Measurements from ENCODE around the gene REXO1. TPM values are rescaled to one million over a fixed set of nuclear protein-coding genes. Genes with fewer than 3 reads are reported as not detected.

Gene REXO1
- total RNA-seq, 2 donors from 2014 or later: 18.2 to 24.5 TPM

GRCh38 chr19:1852581-1853128, 4.4 kb upstream of the REXO1 start:
- no peak for DNase-seq (ENCODE audit: low spot score)
- Histone ChIP-seq H3K9me3 (no peaks in the 10 kb centered on the region), H3K4me1 (ENCODE audit: control insufficient read depth in 1 of 2, low read depth in 2 of 2) (peaks cover 21 to 34% of the 10 kb centered on the region in 2 donors), H3K4me3 (no peak overlapping the region), H3K36me3 (no peaks in the 10 kb centered on the region), H3K27ac (no peak overlapping the region), H3K27me3 (replicated peaks; ENCODE audit: insufficient read depth) (no peaks in the 10 kb centered on the region)
- TF ChIP-seq CTCF (IDR thresholded peaks at IDR 0.05): no peak
- ATAC-seq (ENCODE audit: insufficient number of reproducible peaks, low FRiP score, low read depth): no peak

- no peak for TF ChIP-seq CTCF (IDR thresholded peaks at IDR 0.05)
- ATAC-seq (ENCODE audit: insufficient number of reproducible peaks, low FRiP score, low read depth) (no peak), DNase-seq (ENCODE audit: low spot score) (no peak)
- H3K27me3 ChIP-seq (replicated peaks; ENCODE audit: insufficient read depth): no peaks in the 10 kb centered on the region
- H3K36me3 ChIP-seq: no peaks in the 10 kb centered on the region
- no peak overlapping the region for H3K27ac ChIP-seq
- H3K4me3 ChIP-seq: no peak overlapping the region
- no peaks in the 10 kb centered on the region for H3K9me3 ChIP-seq
- peaks cover 22 to 34% of the 10 kb centered on the region in 2 donors for H3K4me1 ChIP-seq (ENCODE audit: control insufficient read depth in 1 of 2, low read depth in 2 of 2)
These were observed 3.6 kb upstream of the REXO1 start for GRCh38 chr19:1851654-1852580.

- H3K4me1 ChIP-seq (ENCODE audit: control insufficient read depth in 1 of 2, low read depth in 2 of 2): peaks cover 30 to 36% of the 10 kb centered on the region in 2 donors
- ATAC-seq (ENCODE audit: insufficient number of reproducible peaks, low FRiP score, low read depth) (no peak), DNase-seq (ENCODE audit: low spot score) (no peak)
- no peaks in the 10 kb centered on the region for H3K36me3 ChIP-seq
- H3K27me3 ChIP-seq (replicated peaks; ENCODE audit: insufficient read depth): no peaks in the 10 kb centered on the region
- no peak overlapping the region for H3K4me3 ChIP-seq
- no peak overlapping the region for H3K27ac ChIP-seq
- TF ChIP-seq CTCF (IDR thresholded peaks at IDR 0.05): no peak
- H3K9me3 ChIP-seq: no peaks in the 10 kb centered on the region
These were observed 2.7 kb upstream of the REXO1 start for GRCh38 chr19:1850809-1851653.

GRCh38 chr19:1849886-1850398, 1.7 kb upstream of the REXO1 start:
- no peak for DNase-seq (ENCODE audit: low spot score)
- Histone ChIP-seq H3K4me1 (ENCODE audit: control insufficient read depth in 1 of 2, low read depth in 2 of 2) (peaks cover 24 to 39% of the 10 kb centered on the region in 2 donors), H3K27me3 (replicated peaks; ENCODE audit: insufficient read depth) (no peaks in the 10 kb centered on the region), H3K9me3 (no peaks in the 10 kb centered on the region), H3K4me3 (no peak overlapping the region), H3K36me3 (no peaks in the 10 kb centered on the region), H3K27ac (no peak overlapping the region)
- no peak for ATAC-seq (ENCODE audit: insufficient number of reproducible peaks, low FRiP score, low read depth)
- no peak for TF ChIP-seq CTCF (IDR thresholded peaks at IDR 0.05)

- TF ChIP-seq CTCF (IDR thresholded peaks at IDR 0.05): no peak
- no peak for DNase-seq (ENCODE audit: low spot score)
- H3K4me3 ChIP-seq: no peak overlapping the region
- H3K36me3 ChIP-seq: no peaks in the 10 kb centered on the region
- H3K4me1 ChIP-seq (ENCODE audit: control insufficient read depth in 1 of 2, low read depth in 2 of 2): peaks cover 28 to 42% of the 10 kb centered on the region in 2 donors
- H3K27ac ChIP-seq: no peak overlapping the region
- H3K27me3 ChIP-seq (replicated peaks; ENCODE audit: insufficient read depth): no peaks in the 10 kb centered on the region
- no peaks in the 10 kb centered on the region for H3K9me3 ChIP-seq
- ATAC-seq (ENCODE audit: insufficient number of reproducible peaks, low FRiP score, low read depth): no peak
These were observed 820 bp upstream of the REXO1 start for GRCh38 chr19:1849132-1849474.

Measured in thoracic aorta (tissue), 2 donors.